ENCODE results near the gene C11orf68. TPM values are rescaled to one million over a fixed set of nuclear protein-coding genes. Genes with fewer than 3 reads are reported as not detected.

Gene C11orf68
- total and polyA plus RNA-seq, 9 of the 15 experiments (the other 6 are each of a cell fraction or from before 2014, with no cell fraction given), result 3.6 to 35.9 (median 12.8) TPM

DNA sequence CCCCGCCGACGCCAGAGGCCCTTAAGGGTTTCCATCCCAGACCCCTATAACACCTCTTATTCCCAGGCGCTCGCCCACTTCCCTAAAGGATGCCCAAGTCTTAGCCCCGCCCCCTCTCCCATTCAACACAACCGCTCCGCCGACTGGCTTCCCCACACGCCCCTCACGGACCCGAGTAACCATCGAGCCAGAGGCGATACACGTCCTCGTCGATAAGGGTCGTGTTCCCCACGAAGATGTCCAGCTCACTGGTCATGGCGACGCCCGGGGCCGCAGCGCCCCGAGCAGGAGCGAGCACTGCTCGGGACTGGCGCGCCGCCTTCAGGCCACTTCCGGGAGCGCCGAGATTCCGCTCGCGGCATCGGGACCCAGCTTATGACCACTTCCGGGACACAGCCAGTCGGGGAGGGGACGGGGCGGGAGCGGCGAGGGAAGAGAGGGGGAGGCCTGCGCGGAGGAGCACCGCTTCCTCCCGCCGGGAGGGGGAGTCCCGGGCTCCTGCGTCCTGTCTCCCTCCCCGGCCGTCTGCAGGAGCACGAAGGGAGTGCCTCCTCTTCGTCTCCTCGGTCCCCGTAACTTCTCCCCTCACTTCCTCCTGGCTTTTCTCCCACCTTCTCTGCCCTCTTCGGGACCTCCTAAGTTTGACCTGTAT lies 30.6 kb downstream of the C11orf68 start, which contains the start of gene FIBP (continued):
- TF ChIP-seq, protein P1, sequence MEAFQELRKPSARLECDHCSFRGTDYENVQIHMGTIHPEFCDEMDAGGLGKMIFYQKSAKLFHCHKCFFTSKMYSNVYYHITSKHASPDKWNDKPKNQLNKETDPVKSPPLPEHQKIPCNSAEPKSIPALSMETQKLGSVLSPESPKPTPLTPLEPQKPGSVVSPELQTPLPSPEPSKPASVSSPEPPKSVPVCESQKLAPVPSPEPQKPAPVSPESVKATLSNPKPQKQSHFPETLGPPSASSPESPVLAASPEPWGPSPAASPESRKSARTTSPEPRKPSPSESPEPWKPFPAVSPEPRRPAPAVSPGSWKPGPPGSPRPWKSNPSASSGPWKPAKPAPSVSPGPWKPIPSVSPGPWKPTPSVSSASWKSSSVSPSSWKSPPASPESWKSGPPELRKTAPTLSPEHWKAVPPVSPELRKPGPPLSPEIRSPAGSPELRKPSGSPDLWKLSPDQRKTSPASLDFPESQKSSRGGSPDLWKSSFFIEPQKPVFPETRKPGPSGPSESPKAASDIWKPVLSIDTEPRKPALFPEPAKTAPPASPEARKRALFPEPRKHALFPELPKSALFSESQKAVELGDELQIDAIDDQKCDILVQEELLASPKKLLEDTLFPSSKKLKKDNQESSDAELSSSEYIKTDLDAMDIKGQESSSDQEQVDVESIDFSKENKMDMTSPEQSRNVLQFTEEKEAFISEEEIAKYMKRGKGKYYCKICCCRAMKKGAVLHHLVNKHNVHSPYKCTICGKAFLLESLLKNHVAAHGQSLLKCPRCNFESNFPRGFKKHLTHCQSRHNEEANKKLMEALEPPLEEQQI (IDR thresholded peaks at IDR 0.05), result no peak
- TF ChIP-seq FOXM1 (IDR thresholded peaks at IDR 0.05; ENCODE audit: low read depth), result no peak
- no peak for TF ChIP-seq FOXM1 (CRISPR knock-in tag; IDR thresholded peaks at IDR 0.05; ENCODE audit: low read depth)
- TF ChIP-seq ZNF165 (CRISPR knock-in tag; IDR thresholded peaks at IDR 0.05; ENCODE audit: borderline replicate concordance), result no peak
- no peak for TF ChIP-seq NCOA4 (IDR thresholded peaks at IDR 0.05; ENCODE audit: partially characterized antibody)
- TF ChIP-seq ARID1B (IDR thresholded peaks at IDR 0.05), result peak; percentile 8; the same call in 1 of the 2 replicates
- TF ChIP-seq ELF1 (tag; IDR thresholded peaks at IDR 0.05), result peak; percentile 98
- no peak for TF ChIP-seq ZNF778 (CRISPR knock-in tag; IDR thresholded peaks at IDR 0.05)
- no peak for TF ChIP-seq RBM15 (IDR thresholded peaks at IDR 0.05; ENCODE audit: insufficient read depth, low read length)
- peak in 1 of 2 experiments; percentile 82; a peak in 2 of 4 replicates for TF ChIP-seq KDM4B (IDR thresholded peaks at IDR 0.05; ENCODE audit: borderline replicate concordance in 2 of 2, low read depth in 1 of 2)
- TF ChIP-seq SMAD4 (CRISPR knock-in tag; conservative IDR thresholded peaks at IDR 0.05), result peak; percentile 78
- peak; percentile 87 for TF ChIP-seq SIN3B (IDR thresholded peaks at IDR 0.05; ENCODE audit: low read depth)
- no peak for TF ChIP-seq NFATC3 (IDR thresholded peaks at IDR 0.05)
- TF ChIP-seq RHOXF2B (CRISPR knock-in tag; conservative IDR thresholded peaks at IDR 0.05), result no peak
- no peak for TF ChIP-seq ZNF253 (CRISPR knock-in tag; conservative IDR thresholded peaks at IDR 0.05)
- TF ChIP-seq, protein P2, sequence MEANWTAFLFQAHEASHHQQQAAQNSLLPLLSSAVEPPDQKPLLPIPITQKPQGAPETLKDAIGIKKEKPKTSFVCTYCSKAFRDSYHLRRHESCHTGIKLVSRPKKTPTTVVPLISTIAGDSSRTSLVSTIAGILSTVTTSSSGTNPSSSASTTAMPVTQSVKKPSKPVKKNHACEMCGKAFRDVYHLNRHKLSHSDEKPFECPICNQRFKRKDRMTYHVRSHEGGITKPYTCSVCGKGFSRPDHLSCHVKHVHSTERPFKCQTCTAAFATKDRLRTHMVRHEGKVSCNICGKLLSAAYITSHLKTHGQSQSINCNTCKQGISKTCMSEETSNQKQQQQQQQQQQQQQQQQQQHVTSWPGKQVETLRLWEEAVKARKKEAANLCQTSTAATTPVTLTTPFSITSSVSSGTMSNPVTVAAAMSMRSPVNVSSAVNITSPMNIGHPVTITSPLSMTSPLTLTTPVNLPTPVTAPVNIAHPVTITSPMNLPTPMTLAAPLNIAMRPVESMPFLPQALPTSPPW (CRISPR knock-in tag; IDR thresholded peaks at IDR 0.05), result peak; percentile 96
- peak; percentile 97 for TF ChIP-seq POLR2G (IDR thresholded peaks at IDR 0.05; ENCODE audit: low read depth, low read length)
- TF ChIP-seq ZBTB8A (IDR thresholded peaks at IDR 0.05; ENCODE audit: partially characterized antibody), result no peak
- TF ChIP-seq, protein P3, sequence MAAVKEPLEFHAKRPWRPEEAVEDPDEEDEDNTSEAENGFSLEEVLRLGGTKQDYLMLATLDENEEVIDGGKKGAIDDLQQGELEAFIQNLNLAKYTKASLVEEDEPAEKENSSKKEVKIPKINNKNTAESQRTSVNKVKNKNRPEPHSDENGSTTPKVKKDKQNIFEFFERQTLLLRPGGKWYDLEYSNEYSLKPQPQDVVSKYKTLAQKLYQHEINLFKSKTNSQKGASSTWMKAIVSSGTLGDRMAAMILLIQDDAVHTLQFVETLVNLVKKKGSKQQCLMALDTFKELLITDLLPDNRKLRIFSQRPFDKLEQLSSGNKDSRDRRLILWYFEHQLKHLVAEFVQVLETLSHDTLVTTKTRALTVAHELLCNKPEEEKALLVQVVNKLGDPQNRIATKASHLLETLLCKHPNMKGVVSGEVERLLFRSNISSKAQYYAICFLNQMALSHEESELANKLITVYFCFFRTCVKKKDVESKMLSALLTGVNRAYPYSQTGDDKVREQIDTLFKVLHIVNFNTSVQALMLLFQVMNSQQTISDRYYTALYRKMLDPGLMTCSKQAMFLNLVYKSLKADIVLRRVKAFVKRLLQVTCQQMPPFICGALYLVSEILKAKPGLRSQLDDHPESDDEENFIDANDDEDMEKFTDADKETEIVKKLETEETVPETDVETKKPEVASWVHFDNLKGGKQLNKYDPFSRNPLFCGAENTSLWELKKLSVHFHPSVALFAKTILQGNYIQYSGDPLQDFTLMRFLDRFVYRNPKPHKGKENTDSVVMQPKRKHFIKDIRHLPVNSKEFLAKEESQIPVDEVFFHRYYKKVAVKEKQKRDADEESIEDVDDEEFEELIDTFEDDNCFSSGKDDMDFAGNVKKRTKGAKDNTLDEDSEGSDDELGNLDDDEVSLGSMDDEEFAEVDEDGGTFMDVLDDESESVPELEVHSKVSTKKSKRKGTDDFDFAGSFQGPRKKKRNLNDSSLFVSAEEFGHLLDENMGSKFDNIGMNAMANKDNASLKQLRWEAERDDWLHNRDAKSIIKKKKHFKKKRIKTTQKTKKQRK (IDR thresholded peaks at IDR 0.05; ENCODE audit: borderline replicate concordance, low read depth, low read length), result no peak
- 0 out of 2 replicates have a peak, but pooled peaks have one; percentile 44 for TF ChIP-seq HDAC8 (tag; IDR thresholded peaks at IDR 0.05)
- no peak for TF ChIP-seq RBM17 (IDR thresholded peaks at IDR 0.05; ENCODE audit: borderline replicate concordance, low read depth, low read length)
